Endodermal cell (in vitro differentiated cells): Measurements from ENCODE around the gene MTA3. TPM values are rescaled to one million over a fixed set of nuclear protein-coding genes. Genes with fewer than 3 reads are reported as not detected.

Experiments used
- DNase-seq: peaks from one replicate; pipeline ENCODE4 v3.0.0-alpha.2; 2017
- H3K27ac ChIP-seq: 2 replicates; pipeline ENCODE4 v1.5.1; 2013; ENCODE audit warnings: mild to moderate bottlenecking, low read depth, low read length, moderate library complexity
- H3K27me3 ChIP-seq: 2 replicates; pipeline ENCODE4 v1.6.1; 2013; ENCODE audit warnings: mild to moderate bottlenecking, low read length, moderate library complexity; ENCODE audit not compliant: insufficient read depth, control insufficient read depth, poor library complexity, severe bottlenecking
- H3K36me3 ChIP-seq: 2 replicates; pipeline ENCODE4 v1.7.0; 2013; ENCODE audit warnings: mild to moderate bottlenecking, low read length, moderate library complexity; ENCODE audit not compliant: control insufficient read depth, insufficient read depth
- H3K4me1 ChIP-seq: one replicate; pipeline ENCODE4 v1.7.0; 2013; ENCODE audit warnings: low read length; ENCODE audit not compliant: control insufficient read depth, insufficient read depth
- H3K4me3 ChIP-seq: 2 replicates; pipeline ENCODE4 v1.5.1; 2013; ENCODE audit warnings: mild to moderate bottlenecking, low read length, moderate library complexity
- H3K9ac ChIP-seq: 2 replicates; pipeline ENCODE4 v1.6.1; 2013; ENCODE audit warnings: mild to moderate bottlenecking, low read length, moderate library complexity; ENCODE audit not compliant: poor library complexity, severe bottlenecking; ENCODE audit errors: extremely low read depth
- H3K9me3 ChIP-seq: 2 replicates; pipeline ENCODE4 v1.6.1; 2013; ENCODE audit warnings: mild to moderate bottlenecking, low read length, moderate library complexity; ENCODE audit not compliant: control insufficient read depth
- H3K27ac Mint-ChIP-seq: 2 replicates; pipeline ENCODE4 v1.8.0; 2020; ENCODE audit warnings: mixed read lengths
- H3K27me3 Mint-ChIP-seq: 2 replicates; pipeline ENCODE4 v1.8.0; 2021; ENCODE audit warnings: mild to moderate bottlenecking, mixed read lengths; ENCODE audit not compliant: insufficient read depth
- H3K36me3 Mint-ChIP-seq: 2 replicates; pipeline ENCODE4 v1.8.0; 2020; ENCODE audit warnings: low read depth, mixed read lengths
- H3K4me1 Mint-ChIP-seq: 2 replicates; pipeline ENCODE4 v1.8.0; 2020; ENCODE audit warnings: mixed read lengths
- H3K4me3 Mint-ChIP-seq: 2 replicates; pipeline ENCODE4 v1.8.0; 2020; ENCODE audit warnings: mild to moderate bottlenecking, moderate library complexity, mixed read lengths
- H3K9me3 Mint-ChIP-seq: 2 replicates; pipeline ENCODE4 v1.8.0; 2020; ENCODE audit warnings: mild to moderate bottlenecking, mixed read lengths
- WGBS, 2 experiments: methylation state at CpG; one replicate each; pipeline versions ENCODE4 v1.1.5 to v1.1.7; 2013; ENCODE audit warnings: missing lambda C conversion rate in 2 of 2, mixed read lengths in 1 of 2; ENCODE audit not compliant: insufficient coverage in 1 of 2, insufficient read length in 1 of 2; 5-methylcytosine and 5-hydroxymethylcytosine counted together
- total RNA-seq, 2 donors: library from RNA; stranded (reverse); fragmentation: NEBNext Ultra II Directional in 1 of 2; extraction: Animal tissue kit (Norgen Biotek cat#: 25700) in 1 of 2; gene quantifications; 2 replicates in 1 of 2; 3 replicates in 1 of 2; pipeline ENCODE4 v1.2.1, GENCODE V29; 2021
- TF ChIP-seq, protein P1 (sequence below): fragments of 200-600 bp; sonication (generic); conservative IDR thresholded peaks from 2 replicates; pipeline ENCODE4 v1.5.0; 2021; ENCODE audit warnings: antibody characterized with exemption, mild to moderate bottlenecking

MTA3 gene
- total RNA-seq, 2 donors from 2014 or later: 138 to 154 TPM

DNA sequence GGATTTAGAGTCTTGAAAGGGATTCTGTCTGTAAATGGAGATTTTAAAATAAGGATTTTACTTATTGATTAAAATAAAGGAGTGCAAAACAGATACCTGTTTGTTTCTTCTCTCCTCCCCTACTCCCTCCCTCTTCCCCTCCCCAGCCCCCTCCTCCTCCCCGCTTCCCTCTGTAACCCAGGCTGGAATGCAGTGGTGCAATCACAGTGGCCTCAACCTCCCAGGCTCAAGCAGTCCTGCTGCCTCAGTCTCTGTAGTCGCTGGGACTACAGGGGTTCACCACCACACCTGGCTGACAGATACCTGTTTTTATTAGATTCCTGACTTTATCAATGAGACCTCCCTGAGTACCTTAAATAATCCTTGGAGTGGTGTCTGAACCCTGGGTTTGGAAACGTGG is 138.4 kb downstream of the MTA3 start:
- Histone ChIP-seq H3K9me3 (no peaks in the 10 kb centered on the region), H3K4me3 (no peak overlapping the region), H3K27me3 (no peaks in the 10 kb centered on the region), H3K4me1 (no peaks in the 10 kb centered on the region), H3K27ac (no peak overlapping the region), H3K9ac (no peak overlapping the region), H3K36me3 (peaks cover 65% of the 10 kb centered on the region)
- 20 to 70% methylated on average over 1 to 3 of the region's 3 CpGs for WGBS, 2 experiments
- Mint-ChIP-seq H3K9me3 (no peaks in the 10 kb centered on the region), H3K4me3 (no peak overlapping the region), H3K27me3 (no peaks in the 10 kb centered on the region), H3K27ac (peak overlapping the region; percentile 87), H3K36me3 (peaks cover 50% of the 10 kb centered on the region), H3K4me1 (peaks cover 12% of the 10 kb centered on the region)
- DNase-seq: peak; percentile 71
- TF ChIP-seq, protein P1, sequence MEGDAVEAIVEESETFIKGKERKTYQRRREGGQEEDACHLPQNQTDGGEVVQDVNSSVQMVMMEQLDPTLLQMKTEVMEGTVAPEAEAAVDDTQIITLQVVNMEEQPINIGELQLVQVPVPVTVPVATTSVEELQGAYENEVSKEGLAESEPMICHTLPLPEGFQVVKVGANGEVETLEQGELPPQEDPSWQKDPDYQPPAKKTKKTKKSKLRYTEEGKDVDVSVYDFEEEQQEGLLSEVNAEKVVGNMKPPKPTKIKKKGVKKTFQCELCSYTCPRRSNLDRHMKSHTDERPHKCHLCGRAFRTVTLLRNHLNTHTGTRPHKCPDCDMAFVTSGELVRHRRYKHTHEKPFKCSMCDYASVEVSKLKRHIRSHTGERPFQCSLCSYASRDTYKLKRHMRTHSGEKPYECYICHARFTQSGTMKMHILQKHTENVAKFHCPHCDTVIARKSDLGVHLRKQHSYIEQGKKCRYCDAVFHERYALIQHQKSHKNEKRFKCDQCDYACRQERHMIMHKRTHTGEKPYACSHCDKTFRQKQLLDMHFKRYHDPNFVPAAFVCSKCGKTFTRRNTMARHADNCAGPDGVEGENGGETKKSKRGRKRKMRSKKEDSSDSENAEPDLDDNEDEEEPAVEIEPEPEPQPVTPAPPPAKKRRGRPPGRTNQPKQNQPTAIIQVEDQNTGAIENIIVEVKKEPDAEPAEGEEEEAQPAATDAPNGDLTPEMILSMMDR: no peak

DNA sequence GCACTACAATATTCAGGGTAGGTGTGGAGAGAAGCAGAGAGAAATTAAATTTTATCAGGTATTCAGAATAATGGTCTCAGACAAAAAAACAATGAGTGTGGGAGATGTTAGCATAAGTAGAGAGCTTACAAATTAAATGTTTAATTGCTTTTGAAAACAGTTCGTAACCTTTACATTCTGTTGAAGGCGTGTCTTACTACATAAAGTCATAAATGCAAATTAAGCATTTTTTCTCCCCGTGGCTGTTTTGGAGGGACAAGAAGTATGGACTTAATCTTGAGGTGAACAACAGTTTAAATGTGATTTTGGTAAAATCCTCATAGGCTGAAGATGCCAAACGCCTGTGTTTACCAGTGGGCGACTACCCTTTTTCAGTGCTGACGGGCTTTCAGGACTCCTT is 139.7 kb downstream of the MTA3 start:
- Histone ChIP-seq H3K36me3 (peaks cover 55% of the 10 kb centered on the region), H3K4me1 (no peaks in the 10 kb centered on the region), H3K27ac (no peak overlapping the region), H3K9ac (no peak overlapping the region), H3K9me3 (no peaks in the 10 kb centered on the region), H3K27me3 (no peaks in the 10 kb centered on the region), H3K4me3 (no peak overlapping the region)
- TF ChIP-seq, protein P1: no peak
- Mint-ChIP-seq H3K4me3 (no peak overlapping the region), H3K27me3 (no peaks in the 10 kb centered on the region), H3K9me3 (no peaks in the 10 kb centered on the region), H3K36me3 (peaks cover 43% of the 10 kb centered on the region), H3K4me1 (peaks cover 19% of the 10 kb centered on the region), H3K27ac (no peak overlapping the region)
- DNase-seq: no peak
- whole genome bisulfite sequencing, 2 experiments: 64 to 100% methylated on average over 2 to 6 of the region's 6 CpGs

DNA sequence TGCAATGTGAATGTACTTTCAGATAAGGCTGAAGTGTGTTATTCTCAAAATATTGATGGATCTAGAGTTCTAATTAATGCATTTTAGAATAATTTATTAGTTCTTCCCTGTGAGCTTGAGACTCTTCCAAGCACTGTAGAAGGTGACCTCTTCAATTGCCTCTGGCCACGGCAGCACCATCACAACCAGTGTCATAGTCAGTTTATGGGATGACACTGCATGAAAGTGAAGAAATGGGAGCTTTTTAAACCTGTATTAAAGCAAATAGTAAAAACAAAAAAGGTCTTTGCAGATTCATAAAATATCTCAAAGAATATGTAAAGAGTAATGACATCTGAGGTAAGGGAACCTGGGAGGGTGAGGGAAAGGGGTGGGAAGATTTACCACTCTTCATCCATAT is 143.5 kb downstream of the MTA3 start:
- no peak overlapping the region for H3K4me3 ChIP-seq
- H3K9me3 Mint-ChIP-seq: no peaks in the 10 kb centered on the region
- no peaks in the 10 kb centered on the region for H3K9me3 ChIP-seq
- TF ChIP-seq, protein P1: no peak
- no peak overlapping the region for H3K9ac ChIP-seq
- peaks cover 34% of the 10 kb centered on the region for H3K4me1 Mint-ChIP-seq
- no peak overlapping the region for H3K27ac Mint-ChIP-seq
- 94 to 100% methylated on average over 1 of the region's 1 CpG for WGBS, 2 experiments
- H3K27ac ChIP-seq: no peak overlapping the region
- H3K27me3 Mint-ChIP-seq: no peaks in the 10 kb centered on the region
- peaks cover 23% of the 10 kb centered on the region for H3K36me3 Mint-ChIP-seq
- no peak overlapping the region for H3K4me3 Mint-ChIP-seq
- peaks cover 8% of the 10 kb centered on the region for H3K4me1 ChIP-seq
- H3K36me3 ChIP-seq: peaks cover 41% of the 10 kb centered on the region
- no peaks in the 10 kb centered on the region for H3K27me3 ChIP-seq
- no peak for DNase-seq
